K562 (cell line): ENCODE data around the gene CENPA. TPM values are rescaled to one million over a fixed set of nuclear protein-coding genes. Genes with fewer than 3 reads are reported as not detected.

Experiments used
- ADNP ChIP-seq: fragments of 200-800 bp; sonication (Bioruptor generic); IDR thresholded peaks from 2 replicates; pipeline ENCODE4 v1.6.1; 2016; ENCODE audit warnings: missing genetic modification characterization, missing compliant biosample characterization
- BCOR ChIP-seq: fragments of 450-650 bp; IDR thresholded peaks from 2 replicates; pipeline ENCODE4 v1.6.1; 2016
- CHD4 ChIP-seq: fragments of 200-600 bp; sonication (generic); IDR thresholded peaks from 3 replicates; pipeline ENCODE4 v1.6.1; 2012; ENCODE audit warnings: low read depth, mild to moderate bottlenecking, mixed read lengths, low read length, inconsistent platforms; ENCODE audit not compliant: insufficient read depth, insufficient replicate concordance, poor library complexity, severe bottlenecking
- DMBX1 ChIP-seq: fragments of 250-450 bp; sonication (Bioruptor Pico); IDR thresholded peaks from 2 replicates; pipeline ENCODE4 v1.8.0; 2022; ENCODE audit warnings: inconsistent platforms, mild to moderate bottlenecking, moderate library complexity, borderline replicate concordance
- ESRRA ChIP-seq: fragments of 450-650 bp; IDR thresholded peaks from 2 replicates; pipeline ENCODE4 v1.6.1; 2014; ENCODE audit warnings: low read depth, mild to moderate bottlenecking, moderate library complexity, borderline replicate concordance
- FOSL1 ChIP-seq: fragments of 200-800 bp; sonication (Bioruptor generic); conservative IDR thresholded peaks from 2 replicates; pipeline ENCODE4 v1.6.1; 2016; ENCODE audit warnings: missing genetic modification characterization, missing compliant biosample characterization
- HDAC2 ChIP-seq: fragments of 450-650 bp; IDR thresholded peaks from 2 replicates; pipeline ENCODE4 v1.6.1; 2016; ENCODE audit warnings: mild to moderate bottlenecking
- KDM1A ChIP-seq, 2 experiments: fragments of 450-650 bp; IDR thresholded peaks; 2 replicates each; pipeline ENCODE4 v1.6.1; 2016; ENCODE audit warnings: mild to moderate bottlenecking in 2 of 2
- PTBP1 ChIP-seq: fragments of 200-400 bp; formaldehyde crosslinking; IDR thresholded peaks from 2 replicates; pipeline ENCODE4 v1.6.1; 2017; ENCODE audit warnings: low read depth, low read length
- RBFOX2 ChIP-seq: fragments of 200-400 bp; formaldehyde crosslinking; IDR thresholded peaks from 2 replicates; pipeline ENCODE4 v1.6.1; 2017; ENCODE audit warnings: low read depth, mild to moderate bottlenecking, low read length, moderate library complexity
- RBM39 ChIP-seq: fragments of 200-400 bp; formaldehyde crosslinking; optimal IDR thresholded peaks from 2 replicates; pipeline ENCODE3; 2018; ENCODE audit warnings: low read depth, low read length
- RCOR1 ChIP-seq, 2 experiments: IDR thresholded peaks; 2 replicates each; pipeline ENCODE4 v1.6.1; 2012; ENCODE audit warnings: low read depth in 2 of 2, low read length in 2 of 2, borderline replicate concordance in 1 of 2, improper control_type of control experiment in 1 of 2
- SMARCA5 ChIP-seq: fragments of 450-650 bp; IDR thresholded peaks from 2 replicates; pipeline ENCODE4 v1.6.1; 2016
- ZNF512 ChIP-seq: IDR thresholded peaks from 2 replicates; pipeline ENCODE4 v1.6.1; 2016; ENCODE audit warnings: missing genetic modification characterization, missing compliant biosample characterization
- polyA plus RNA-seq, 8 experiments: library from polyadenylated mRNA; depleted of rRNA in 4 of 8; stranded (reverse) in 5 of 8; unstranded in 3 of 8; fragments of >200 nt; fragmentation: Nextera tagmentation in 2 of 8; fragmentation: Illumina TruSeq in 1 of 8; extraction: Ambion mirVana in 2 of 8; extraction: Trizol in 1 of 8; gene quantifications; 2 replicates each; pipeline versions ENCODE4 v1.2.1 to v1.2.3, GENCODE V29; 2011 to 2014; ENCODE audit warnings: inconsistent platforms in 1 of 8, missing spikeins in 1 of 8
- total RNA-seq, 7 experiments: library from RNA; depleted of rRNA in 6 of 7; stranded (reverse); fragments of >200 nt in 6 of 7; fragmentation: Illumina TruSeq in 2 of 7; extraction: Trizol in 2 of 7; gene quantifications; 2 replicates each; pipeline versions ENCODE4 v1.2.1 to v1.2.3, GENCODE V29; 2011 to 2021; ENCODE audit warnings: low replicate concordance in 1 of 7

CENPA gene
- total and polyA plus RNA-seq, 9 of the 15 experiments (the other 6 are each of a cell fraction or from before 2014, with no cell fraction given), result 11.3 to 61.7 (median 44.7) TPM

- TF ChIP-seq CHD4 (peak; percentile 61), ZNF512 (tag) (0 out of 2 replicates have a peak, but pooled peaks have one; percentile 13), ADNP (tag) (peak; percentile 74), DMBX1 (no peak), BCOR (peak; percentile 96), SMARCA5 (peak; percentile 40; the same call in 1 of the 2 replicates), HDAC2 (peak; percentile 85), RBFOX2 (0 out of 2 replicates have a peak, but pooled peaks have one; percentile 2), ESRRA (no peak), KDM1A (IDR thresholded peaks at IDR 0.05) (peak; percentile 71 to 84), PTBP1 (peak; percentile 52; the same call in 1 of the 2 replicates), RBM39 (no peak), RCOR1 (IDR thresholded peaks at IDR 0.05; ENCODE audit: borderline replicate concordance in 1 of 2, low read depth in 2 of 2, low read length in 2 of 2) (peak in 1 of 2 experiments; percentile 66; a peak in 2 of 4 replicates), FOSL1 (tag) (no peak)
These were observed 17.9 kb upstream of the CENPA start (continued) for GRCh38 chr2:26767894-26768487.
